Thoracic aorta (tissue), 2 donors: ENCODE results near the gene INPP4B. TPM values are rescaled to one million over a fixed set of nuclear protein-coding genes. Genes with fewer than 3 reads are reported as not detected.

Source experiments
- ATAC-seq: fragments of 150-250 bp; one replicate; pipeline ENCODE4 v1.8.0; 2017; ENCODE audit warnings: low read depth; ENCODE audit not compliant: insufficient number of reproducible peaks, low FRiP score
- DNase-seq: peaks from one replicate; pipeline ENCODE4 v3.0.0-alpha.2; 2020; ENCODE audit warnings: low spot score
- H3K27ac ChIP-seq, 2 donors: fragments of 200-600 bp; sonication (generic); 1 replicate in 1 of 2; 2 replicates in 1 of 2; pipeline ENCODE4 v1.5.1; 2016; ENCODE audit warnings: mild to moderate bottlenecking in 2 of 2, moderate library complexity in 2 of 2
- H3K27me3 ChIP-seq: fragments of 200-600 bp; sonication (generic); replicated peaks from 2 replicates; pipeline ENCODE4 v1.6.0; 2016; ENCODE audit warnings: mild to moderate bottlenecking; ENCODE audit not compliant: insufficient read depth
- H3K36me3 ChIP-seq: fragments of 200-600 bp; sonication (generic); one replicate; pipeline ENCODE4 v1.5.1; 2016
- H3K4me1 ChIP-seq, 2 donors: fragments of 200-600 bp; sonication (generic); 1 replicate in 1 of 2; 2 replicates in 1 of 2; pipeline versions ENCODE4 v1.5.1 to v1.6.0; 2016; ENCODE audit warnings: low read depth in 2 of 2, mild to moderate bottlenecking in 1 of 2; ENCODE audit not compliant: control insufficient read depth in 1 of 2
- H3K4me3 ChIP-seq: fragments of 200-600 bp; sonication (generic); 2 replicates; pipeline ENCODE4 v1.5.1; 2016; ENCODE audit warnings: mild to moderate bottlenecking
- H3K9me3 ChIP-seq: fragments of 200-600 bp; sonication (generic); 2 replicates; pipeline ENCODE4 v1.5.1; 2016
- total RNA-seq, 2 donors: library from RNA; depleted of rRNA; stranded (reverse); fragments of >200 nt; gene quantifications; one replicate each; pipeline versions ENCODE4 v1.1.0 to v1.2.3, GENCODE V29; 2016
- TF ChIP-seq, protein P1 (sequence below): fragments of 200-600 bp; sonication (generic); IDR thresholded peaks from one replicate; pipeline ENCODE4 v1.5.1; 2019; ENCODE audit warnings: antibody characterized with exemption

Gene INPP4B
- total RNA-seq, 2 donors from 2014 or later: 21.1 to 30.4 TPM

- Histone ChIP-seq H3K9me3 (no peaks in the 10 kb centered on the region), H3K4me1 (peaks cover 4 to 20% of the 10 kb centered on the region in 2 donors), H3K36me3 (no peaks in the 10 kb centered on the region), H3K4me3 (no peak overlapping the region), H3K27ac (no peak overlapping the region), H3K27me3 (no peaks in the 10 kb centered on the region)
- TF ChIP-seq, protein P1, sequence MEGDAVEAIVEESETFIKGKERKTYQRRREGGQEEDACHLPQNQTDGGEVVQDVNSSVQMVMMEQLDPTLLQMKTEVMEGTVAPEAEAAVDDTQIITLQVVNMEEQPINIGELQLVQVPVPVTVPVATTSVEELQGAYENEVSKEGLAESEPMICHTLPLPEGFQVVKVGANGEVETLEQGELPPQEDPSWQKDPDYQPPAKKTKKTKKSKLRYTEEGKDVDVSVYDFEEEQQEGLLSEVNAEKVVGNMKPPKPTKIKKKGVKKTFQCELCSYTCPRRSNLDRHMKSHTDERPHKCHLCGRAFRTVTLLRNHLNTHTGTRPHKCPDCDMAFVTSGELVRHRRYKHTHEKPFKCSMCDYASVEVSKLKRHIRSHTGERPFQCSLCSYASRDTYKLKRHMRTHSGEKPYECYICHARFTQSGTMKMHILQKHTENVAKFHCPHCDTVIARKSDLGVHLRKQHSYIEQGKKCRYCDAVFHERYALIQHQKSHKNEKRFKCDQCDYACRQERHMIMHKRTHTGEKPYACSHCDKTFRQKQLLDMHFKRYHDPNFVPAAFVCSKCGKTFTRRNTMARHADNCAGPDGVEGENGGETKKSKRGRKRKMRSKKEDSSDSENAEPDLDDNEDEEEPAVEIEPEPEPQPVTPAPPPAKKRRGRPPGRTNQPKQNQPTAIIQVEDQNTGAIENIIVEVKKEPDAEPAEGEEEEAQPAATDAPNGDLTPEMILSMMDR: no peak
- ATAC-seq (no peak), DNase-seq (no peak)
Measured at GRCh38 chr4:142777045-142777743, 68.9 kb downstream of the INPP4B start.

DNA sequence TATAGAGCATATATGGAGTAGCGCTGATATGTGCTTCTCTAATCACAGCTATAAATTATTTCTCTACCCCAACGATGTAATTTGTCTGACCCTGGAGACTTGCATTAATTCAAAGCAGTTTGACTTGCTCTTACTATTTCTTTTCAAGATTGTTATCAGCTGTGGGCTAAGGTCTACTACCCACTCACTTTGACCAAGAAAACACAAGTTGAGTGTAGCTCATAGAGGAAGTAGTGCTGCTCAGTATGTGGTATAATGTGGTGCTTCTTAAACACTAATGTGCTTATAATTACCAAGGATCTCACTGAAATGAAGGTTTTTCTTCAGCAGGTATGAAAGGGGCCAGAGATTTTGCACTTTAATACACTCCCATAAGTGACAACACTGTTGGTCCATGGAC is 70.1 kb downstream of the INPP4B start:
- Histone ChIP-seq H3K27me3 (no peaks in the 10 kb centered on the region), H3K9me3 (no peaks in the 10 kb centered on the region), H3K4me3 (no peak overlapping the region), H3K27ac (no peak overlapping the region), H3K36me3 (no peaks in the 10 kb centered on the region), H3K4me1 (peaks cover 4 to 20% of the 10 kb centered on the region in 2 donors)
- ATAC-seq: no peak
- TF ChIP-seq, protein P1: no peak
- DNase-seq: no peak

- DNase-seq (no peak), ATAC-seq (no peak)
- no peak overlapping the region for H3K4me3 ChIP-seq
- no peaks in the 10 kb centered on the region for H3K36me3 ChIP-seq
- H3K27ac ChIP-seq: no peak overlapping the region
- no peaks in the 10 kb centered on the region for H3K9me3 ChIP-seq
- TF ChIP-seq, protein P1: no peak
- H3K27me3 ChIP-seq: no peaks in the 10 kb centered on the region
- peaks cover 2 to 9% of the 10 kb centered on the region in 2 donors for H3K4me1 ChIP-seq
Measured at GRCh38 chr4:142773505-142773904, 72.6 kb downstream of the INPP4B start.

DNA sequence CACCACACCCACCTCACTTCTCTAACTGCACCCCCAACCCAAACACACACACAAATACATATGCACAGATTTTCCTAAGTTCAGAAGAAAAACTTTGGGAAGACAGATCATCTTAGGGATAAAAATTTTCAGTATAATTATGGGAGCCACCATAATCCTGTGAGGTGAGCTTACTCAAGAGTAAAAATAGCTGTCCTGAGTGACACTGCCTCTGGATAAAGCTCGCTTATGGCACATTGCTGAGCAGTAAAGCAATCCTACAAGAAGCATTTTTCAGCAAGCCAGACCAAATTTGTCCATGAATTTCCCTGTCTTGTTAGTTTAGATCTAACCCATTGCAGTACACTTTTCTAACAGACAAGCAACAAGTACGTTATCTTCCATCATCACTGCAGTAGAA is 83.8 kb downstream of the INPP4B start:
- Histone ChIP-seq H3K9me3 (no peaks in the 10 kb centered on the region), H3K27me3 (no peaks in the 10 kb centered on the region), H3K36me3 (no peaks in the 10 kb centered on the region), H3K4me1 (no peaks in the 10 kb centered on the region), H3K27ac (no peak overlapping the region), H3K4me3 (no peak overlapping the region)
- TF ChIP-seq, protein P1: no peak
- ATAC-seq: no peak
- no peak for DNase-seq

- H3K27ac ChIP-seq: no peak overlapping the region
- no peaks in the 10 kb centered on the region for H3K36me3 ChIP-seq
- ATAC-seq: no peak
Measured at GRCh38 chr4:142752202-142752786, 93.8 kb downstream of the INPP4B start.

More at GRCh38 chr4:142752202-142752786, 93.8 kb downstream of the INPP4B start:
- Histone ChIP-seq H3K4me3 (no peak overlapping the region), H3K4me1 (peaks cover 3 to 6% of the 10 kb centered on the region in 2 donors), H3K9me3 (no peaks in the 10 kb centered on the region), H3K27me3 (no peaks in the 10 kb centered on the region)
- TF ChIP-seq, protein P1: no peak
- no peak for DNase-seq
